ENCODE measurements around the gene TNFRSF4. TPM values are rescaled to one million over a fixed set of nuclear protein-coding genes. Genes with fewer than 3 reads are reported as not detected.

Gene TNFRSF4
- total and polyA plus RNA-seq, 2 donors from 2014 or later: 3.3 to 5.1 TPM

- intact Hi-C loops (cut with DNase I): no loop called here
- H3K27me3 ChIP-seq (ENCODE audit: control insufficient read depth, insufficient read depth, low read length): no peaks in the 10 kb centered on the region
- H3K4me1 ChIP-seq (ENCODE audit: control insufficient read depth in 2 of 3, insufficient read depth in 2 of 3, low read depth in 1 of 3, low read length in 3 of 3): peaks cover 0 to 4% (median 0%) of the 10 kb centered on the region in 3 donors
- H3K9me3 ChIP-seq (ENCODE audit: control insufficient read depth in 2 of 3, insufficient read depth in 1 of 3, low read length in 3 of 3): no peaks in the 10 kb centered on the region
- no peak overlapping the region for H3K4me3 ChIP-seq (ENCODE audit: low read length in 3 of 3)
- H3K36me3 ChIP-seq (ENCODE audit: control insufficient read depth in 2 of 3, insufficient read depth in 3 of 3, low read length in 3 of 3): peaks cover 0 to 11% (median 3%) of the 10 kb centered on the region in 3 donors
- H3K27ac ChIP-seq (ENCODE audit: low read depth in 2 of 2, low read length in 2 of 2): no peak overlapping the region
- H3K9ac ChIP-seq (ENCODE audit: low read length in 3 of 3): no peak overlapping the region
- DNase-seq (no peak), FAIRE-seq (no peak)
- no peak for TF ChIP-seq CTCF (IDR thresholded peaks at IDR 0.05; ENCODE audit: borderline replicate concordance, extremely low read depth, insufficient read depth)
Observed at GRCh38 chr1:1215881-1216605, 2.1 kb upstream of the TNFRSF4 start.

- no peak for TF ChIP-seq CTCF (IDR thresholded peaks at IDR 0.05; ENCODE audit: borderline replicate concordance, extremely low read depth, insufficient read depth)
- peaks cover 0 to 8% (median 0%) of the 10 kb centered on the region in 3 donors for H3K36me3 ChIP-seq (ENCODE audit: control insufficient read depth in 2 of 3, insufficient read depth in 3 of 3, low read length in 3 of 3)
- peaks cover 0 to 4% (median 0%) of the 10 kb centered on the region in 3 donors for H3K4me1 ChIP-seq (ENCODE audit: control insufficient read depth in 2 of 3, insufficient read depth in 2 of 3, low read depth in 1 of 3, low read length in 3 of 3)
- DNase-seq: no peak
- H3K9ac ChIP-seq (ENCODE audit: low read length in 3 of 3): no peak overlapping the region
- H3K4me3 ChIP-seq (ENCODE audit: low read length in 3 of 3): no peak overlapping the region
- no peaks in the 10 kb centered on the region for H3K27me3 ChIP-seq (ENCODE audit: control insufficient read depth, insufficient read depth, low read length)
- H3K9me3 ChIP-seq (ENCODE audit: control insufficient read depth in 2 of 3, insufficient read depth in 1 of 3, low read length in 3 of 3): no peaks in the 10 kb centered on the region
- no peak for FAIRE-seq
- no peak overlapping the region for H3K27ac ChIP-seq (ENCODE audit: low read depth in 2 of 2, low read length in 2 of 2)
- intact Hi-C loops (cut with DNase I): no loop called here
Observed at GRCh38 chr1:1215080-1215676, 1.2 kb upstream of the TNFRSF4 start.

- Histone ChIP-seq H3K9me3 (ENCODE audit: control insufficient read depth in 2 of 3, insufficient read depth in 1 of 3, low read length in 3 of 3) (no peaks in the 10 kb centered on the region), H3K27ac (ENCODE audit: low read depth in 2 of 2, low read length in 2 of 2) (no peak overlapping the region), H3K27me3 (ENCODE audit: control insufficient read depth, insufficient read depth, low read length) (no peaks in the 10 kb centered on the region), H3K4me3 (ENCODE audit: low read length in 3 of 3) (no peak overlapping the region), H3K4me1 (ENCODE audit: control insufficient read depth in 2 of 3, insufficient read depth in 2 of 3, low read depth in 1 of 3, low read length in 3 of 3) (peaks cover 0 to 7% (median 0%) of the 10 kb centered on the region in 3 donors), H3K36me3 (ENCODE audit: control insufficient read depth in 2 of 3, insufficient read depth in 3 of 3, low read length in 3 of 3) (no peaks in the 10 kb centered on the region), H3K9ac (ENCODE audit: low read length in 3 of 3) (no peak overlapping the region)
- no peak for FAIRE-seq
- intact Hi-C loops (cut with DNase I): no loop called here
- no peak for TF ChIP-seq CTCF (IDR thresholded peaks at IDR 0.05; ENCODE audit: borderline replicate concordance, extremely low read depth, insufficient read depth)
- peak; percentile 57 to 90 (median 78) for DNase-seq
Observed at GRCh38 chr1:1212780-1213344, 1.1 kb downstream of the TNFRSF4 start.
